ENCODE measurements around the gene PTCHD1.

The PTCHD1 gene

DNA sequence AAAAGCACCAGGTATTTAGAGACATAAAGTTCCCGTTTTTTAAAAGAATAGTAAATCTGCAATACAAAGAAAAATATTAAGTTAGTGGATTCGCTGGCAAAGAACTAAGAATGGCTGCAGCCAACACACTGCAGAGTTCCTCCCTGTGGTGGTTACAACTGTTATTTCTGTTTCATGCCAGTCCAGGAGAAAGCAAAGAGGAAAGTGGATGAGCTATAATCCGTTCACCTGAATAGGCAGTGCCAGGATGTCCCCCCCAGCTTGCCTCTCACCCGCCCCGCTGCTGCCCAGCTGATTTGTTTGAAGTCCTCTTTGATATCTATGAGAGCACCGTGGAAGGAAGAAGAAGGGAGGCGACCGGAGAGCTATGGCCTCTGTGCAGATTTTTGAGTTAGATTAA, 63.9 kb downstream of the PTCHD1 start:
- no peak for DNase-seq (ENCODE audit: low read depth)

GRCh38 chrX:23403849-23404248, 69.2 kb downstream of the PTCHD1 start:
- no peak for DNase-seq (ENCODE audit: low read depth)

GRCh38 chrX:23422912-23423311, 88.3 kb downstream of the PTCHD1 start:
- no peak for DNase-seq (ENCODE audit: low read depth)

DNA sequence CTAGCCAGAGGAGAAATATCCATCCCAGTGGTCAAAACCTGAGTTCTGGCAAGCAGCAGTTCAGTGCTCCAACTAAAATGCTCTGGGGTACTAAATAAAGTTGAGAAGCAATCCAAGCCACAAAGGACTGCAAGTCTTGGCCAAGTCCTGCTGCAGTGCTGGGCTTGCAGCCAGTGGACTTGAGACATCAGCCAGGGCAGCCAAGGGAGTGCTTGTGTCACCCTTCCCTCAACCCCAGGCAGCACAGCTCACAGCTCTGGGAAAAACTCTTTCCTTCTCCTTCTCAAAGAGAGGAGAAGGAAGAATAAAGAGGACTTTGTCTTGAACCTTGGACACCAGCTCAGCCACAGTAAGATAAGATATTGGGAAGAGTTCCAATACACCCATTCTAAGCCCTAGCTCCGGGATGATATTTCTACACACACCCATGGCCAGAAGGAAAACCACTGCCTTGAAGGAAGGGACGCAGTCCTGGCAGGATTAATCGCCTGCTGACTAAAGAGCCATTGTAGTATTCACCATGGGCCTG, 99.8 kb downstream of the PTCHD1 start:
- peak; percentile 47 for DNase-seq (ENCODE audit: low read depth)

- DNase-seq (ENCODE audit: low read depth), result no peak
Measured at GRCh38 chrX:23435108-23435507, 100.5 kb downstream of the PTCHD1 start.

- DNase-seq (ENCODE audit: low read depth), result no peak
Measured at GRCh38 chrX:23435575-23435974, 100.9 kb downstream of the PTCHD1 start.

- DNase-seq (ENCODE audit: low read depth), result no peak
Measured at GRCh38 chrX:23436875-23437274, 102.2 kb downstream of the PTCHD1 start.

DNA sequence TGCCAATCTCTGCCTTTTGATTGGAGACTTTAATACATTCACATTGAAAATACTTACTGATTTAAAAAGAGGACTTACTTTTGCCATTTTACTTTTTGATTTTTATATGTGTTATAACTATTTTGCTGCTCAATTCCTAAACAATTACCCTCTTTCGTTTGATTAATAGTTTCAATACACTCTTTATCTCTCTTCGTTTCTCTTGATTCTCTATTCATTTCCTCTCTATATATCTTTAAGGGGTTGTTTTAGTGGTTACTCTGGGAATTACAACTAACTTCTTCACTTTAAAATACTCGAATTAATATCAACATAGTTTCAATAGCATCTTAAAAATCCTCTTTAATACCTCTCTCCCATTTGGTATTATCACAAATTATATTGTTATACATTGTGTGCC, 116.6 kb downstream of the PTCHD1 start:
- no peak for DNase-seq (ENCODE audit: low read depth)

Data from EH (cell line).